ENCODE measurements around the gene DYNC2I2. TPM values are rescaled to one million over a fixed set of nuclear protein-coding genes. Genes with fewer than 3 reads are reported as not detected.
"Not testable (repeated sequence)": the region's sequence is repeated elsewhere in the genome, so short reads cannot be mapped to it uniquely, and the experiment has no call there.

Gene DYNC2I2
- 28.4 TPM for total RNA-seq

DNA sequence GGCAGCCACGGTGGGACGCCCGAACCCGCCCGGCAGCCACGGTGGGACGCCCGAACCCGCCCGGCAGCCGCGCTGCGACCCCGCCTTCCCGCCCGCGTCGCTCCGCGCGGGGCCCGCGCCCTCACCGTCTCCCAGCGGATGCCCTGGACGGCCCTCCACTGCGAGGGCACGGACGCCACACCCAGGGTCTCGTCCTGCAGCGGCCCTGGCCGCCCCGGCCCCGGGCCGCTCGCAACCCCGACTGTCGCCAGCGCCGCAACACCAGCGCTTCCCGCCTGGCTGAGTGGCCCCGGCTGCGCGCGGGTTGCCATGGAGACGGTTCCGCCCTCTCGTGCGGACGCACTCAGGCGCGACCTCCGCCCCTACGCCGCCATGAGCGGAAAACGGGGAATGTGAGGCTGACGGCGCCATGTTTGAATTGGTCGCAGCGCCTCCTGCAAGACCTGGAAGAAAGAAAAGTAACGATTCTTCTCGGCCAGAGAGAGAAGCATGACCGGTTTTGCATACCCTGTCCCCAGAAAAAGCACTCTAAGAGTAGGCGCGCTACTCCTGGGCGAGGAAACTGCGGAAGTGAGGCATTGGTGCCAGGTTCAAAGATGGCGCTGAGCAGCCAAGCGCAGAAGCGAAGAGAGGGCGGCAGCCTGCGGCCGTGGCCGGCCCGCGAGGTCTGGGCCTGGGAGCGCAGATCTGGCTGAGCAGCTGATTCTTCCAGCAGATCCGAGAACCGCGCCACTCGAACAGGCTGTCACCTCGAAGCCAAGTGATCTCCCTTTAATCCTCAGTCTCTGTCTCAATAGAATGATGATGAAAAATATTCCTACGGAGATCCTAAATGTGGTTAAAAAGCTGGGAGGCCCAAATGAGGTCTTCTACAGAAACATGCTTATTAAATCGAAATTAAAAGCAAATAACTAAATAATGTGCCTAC lies at the start of gene DYNC2I2:
TSS of gene DYNC2I2 (minus strand) at position 432 of the 928 bp plus-strand sequence. CDS start at position 311, 121 bp downstream.
- intact Hi-C loops (cut with DNase I): no loop called here
- DNase-seq (ENCODE audit: low spot score): peak; percentile 99
- ATAC-seq: peak; percentile 99

- DNase-seq (ENCODE audit: low spot score) (peak; percentile 18), ATAC-seq (no peak)
- intact Hi-C loops (cut with DNase I): no loop called here
These were observed 49.4 kb upstream of the DYNC2I2 start for GRCh38 chr9:128706045-128706444.

GRCh38 chr9:128705051-128705965 lies 48.7 kb upstream of the DYNC2I2 start:
- peak; percentile 47 for DNase-seq (ENCODE audit: low spot score)
- intact Hi-C loops (cut with DNase I): no loop called here

DNA sequence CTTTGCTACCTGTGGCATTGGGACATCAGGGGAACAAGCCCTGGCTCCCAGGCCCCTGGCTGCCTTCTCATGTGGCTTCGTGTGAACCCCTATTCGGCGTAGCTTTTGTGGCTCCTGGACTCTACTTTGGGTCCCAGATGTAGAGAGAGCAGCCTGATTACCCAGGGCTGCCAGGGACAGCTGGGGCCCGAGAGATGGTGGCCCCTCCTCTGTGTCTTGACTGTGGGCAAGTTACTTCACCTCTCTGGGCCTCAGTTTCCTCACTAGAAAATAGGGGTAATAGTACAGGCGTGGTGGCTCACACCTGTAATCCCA lies 47.7 kb upstream of the DYNC2I2 start:
- intact Hi-C loops (cut with DNase I): no loop called here

More at GRCh38 chr9:128705051-128705965, 48.7 kb upstream of the DYNC2I2 start:
- ATAC-seq: no peak

DNA sequence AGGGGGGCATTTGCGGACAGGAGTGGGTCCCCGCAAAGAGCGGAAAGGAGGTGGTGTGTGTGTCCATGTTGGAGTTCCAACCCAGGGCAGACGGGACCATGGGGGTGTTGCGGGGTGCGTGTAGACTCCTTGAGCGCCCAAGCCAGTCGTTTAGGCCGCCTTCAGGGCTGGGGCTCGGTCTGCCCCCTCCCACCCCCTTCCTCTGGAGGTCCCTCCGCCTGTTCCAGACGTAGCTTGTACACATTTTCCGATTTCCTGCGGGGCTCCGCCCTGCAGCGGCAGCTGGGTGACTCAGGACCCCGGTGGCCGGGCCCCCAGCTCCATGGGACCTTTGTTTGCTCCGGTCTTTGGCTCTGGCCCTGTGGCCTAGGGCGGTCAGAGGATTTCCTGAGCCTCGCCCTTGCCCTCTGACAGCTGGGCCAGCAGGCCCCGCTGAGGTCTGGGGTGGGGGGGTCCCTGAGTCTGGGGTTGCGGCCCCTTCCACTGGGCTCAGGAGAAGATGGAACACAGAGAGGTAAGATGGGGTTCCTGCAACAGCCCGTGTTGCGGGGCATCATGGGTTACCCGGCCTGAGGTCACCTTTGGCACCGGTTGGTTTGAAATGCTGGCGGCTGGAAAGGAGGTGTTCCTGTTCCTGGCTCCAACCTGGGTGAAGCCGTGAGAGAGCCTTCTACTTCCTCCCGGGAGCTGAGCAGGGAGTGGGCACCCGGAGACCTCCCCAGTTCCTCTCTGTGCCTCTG lies 47.1 kb upstream of the DYNC2I2 start:
- intact Hi-C loops (cut with DNase I): no loop called here
- DNase-seq (ENCODE audit: low spot score): no peak
- ATAC-seq: peak; percentile 9

More for the DNA sequence above, 47.7 kb upstream of the DYNC2I2 start:
- no peak for ATAC-seq
- DNase-seq (ENCODE audit: low spot score): no peak

GRCh38 chr9:128702949-128703615 lies 46.4 kb upstream of the DYNC2I2 start:
- intact Hi-C loops (cut with DNase I): no loop called here
- DNase-seq (ENCODE audit: low spot score) (no peak), ATAC-seq (peak; percentile 33)

DNA sequence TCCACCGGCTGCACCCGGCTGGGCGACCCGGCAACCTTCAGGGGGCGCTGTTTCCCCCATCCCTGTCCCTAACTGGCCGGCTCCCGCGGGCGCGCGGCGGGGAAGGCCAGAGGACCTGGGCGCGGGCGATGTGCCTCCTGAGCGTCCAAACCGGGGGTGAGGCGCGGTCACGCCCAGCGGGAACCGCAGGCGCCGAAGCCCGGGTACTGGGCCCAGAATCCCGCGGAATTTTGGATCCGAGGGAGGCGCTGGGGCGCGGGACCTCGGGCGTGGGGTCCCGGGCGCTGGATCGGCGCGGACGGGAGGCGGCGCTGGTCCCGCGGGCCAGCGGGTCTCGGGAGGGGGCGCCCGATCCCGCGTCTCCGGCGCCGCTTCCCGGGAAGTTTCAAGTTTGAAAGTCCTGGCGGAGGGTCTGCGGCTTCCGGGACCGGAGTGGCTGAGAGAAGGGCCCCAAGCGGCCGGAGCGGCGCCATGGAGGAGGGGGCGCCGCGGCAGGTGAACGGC lies 45.9 kb upstream of the DYNC2I2 start, which contains the start of gene PKN3:
TSS of gene PKN3 (plus strand) at position 59 of the 504 bp plus-strand sequence. CDS start at position 472, 413 bp downstream.
- ATAC-seq: peak; percentile 87
- DNase-seq (ENCODE audit: low spot score): peak; percentile 93
- intact Hi-C loops (cut with DNase I): no loop called here

GRCh38 chr9:128701227-128701854 lies 44.7 kb upstream of the DYNC2I2 start:
- intact Hi-C loops (cut with DNase I): no loop called here
- DNase-seq (ENCODE audit: low spot score) (no peak), ATAC-seq (no peak)

DNA sequence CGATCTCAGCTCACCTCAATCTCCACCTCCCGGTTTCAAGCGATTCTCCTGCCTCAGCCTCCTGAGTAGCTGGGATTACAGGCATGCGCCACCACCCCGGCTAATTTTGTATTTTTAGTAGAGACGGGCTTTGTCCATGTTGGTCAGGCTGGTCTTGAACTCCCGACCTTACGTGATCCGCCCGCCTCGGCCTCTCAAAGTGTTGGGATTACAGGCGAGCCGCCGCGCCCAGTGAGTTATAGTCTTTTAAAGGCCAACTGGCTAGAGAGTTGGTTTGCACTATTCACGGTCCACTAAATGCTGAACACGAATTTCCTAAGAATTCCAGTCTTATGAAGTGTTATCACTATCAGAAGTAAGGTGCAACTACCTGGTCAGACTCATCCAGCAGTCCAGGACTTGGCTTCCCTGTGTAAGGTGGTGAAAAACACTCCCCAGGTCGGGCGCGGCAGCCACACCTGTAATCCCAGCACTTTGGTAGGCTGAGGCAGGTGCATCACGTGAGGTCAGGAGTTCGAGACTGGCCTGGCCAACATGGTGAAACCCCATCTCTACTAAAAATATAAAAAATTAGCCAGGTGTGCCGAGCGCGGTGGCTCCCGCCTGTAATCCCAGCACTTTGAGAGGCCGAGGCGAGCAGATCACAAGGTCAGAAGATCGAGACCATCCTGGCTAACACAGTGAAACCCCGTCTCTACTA lies 42.6 kb upstream of the DYNC2I2 start:
- DNase-seq (ENCODE audit: low spot score); ATAC-seq; intact Hi-C loops (cut with DNase I): not testable (repeated sequence)

DNA sequence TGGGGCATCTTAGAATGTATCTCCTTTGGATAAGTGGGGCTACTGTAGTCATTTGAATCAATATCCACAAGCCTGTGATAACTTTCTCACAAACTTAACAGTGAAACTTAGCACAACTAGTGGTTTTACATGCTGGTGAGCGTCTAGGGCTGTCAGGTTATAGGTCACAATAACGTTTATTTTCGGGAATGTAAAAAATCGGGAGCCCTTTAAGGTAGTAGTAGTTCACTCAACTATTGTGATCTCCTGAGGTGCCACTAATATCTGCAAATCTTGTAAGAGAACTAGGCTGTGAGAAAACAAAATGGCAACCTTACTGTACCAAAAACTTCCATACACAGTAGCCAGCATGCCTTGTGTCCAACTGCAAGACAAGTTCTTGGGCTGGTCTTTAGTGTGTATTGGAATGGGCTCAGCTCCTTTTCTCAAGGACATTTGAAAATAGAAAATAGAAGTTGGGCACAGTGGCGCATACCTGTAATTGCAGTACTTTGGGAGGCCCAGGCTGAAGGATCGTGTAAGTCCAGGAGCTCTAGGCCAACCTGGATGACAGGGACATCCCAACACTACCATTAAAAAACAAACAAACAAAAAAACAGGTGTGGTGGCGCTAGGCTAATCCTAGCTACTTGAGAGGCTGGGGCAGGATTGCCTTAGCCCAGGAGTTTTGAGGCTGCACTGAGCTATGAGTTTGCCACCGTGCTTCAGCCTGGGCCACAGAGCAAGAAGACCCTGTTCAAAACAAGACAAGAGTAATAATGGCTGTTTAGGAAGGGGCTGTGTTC lies 40.5 kb upstream of the DYNC2I2 start:
- intact Hi-C loops (cut with DNase I): no loop called here
- ATAC-seq (no peak), DNase-seq (ENCODE audit: low spot score) (no peak)

GRCh38 chr9:128694344-128694743 lies 37.7 kb upstream of the DYNC2I2 start:
- intact Hi-C loops (cut with DNase I): no loop called here
- DNase-seq (ENCODE audit: low spot score): no peak
- no peak for ATAC-seq

DNA sequence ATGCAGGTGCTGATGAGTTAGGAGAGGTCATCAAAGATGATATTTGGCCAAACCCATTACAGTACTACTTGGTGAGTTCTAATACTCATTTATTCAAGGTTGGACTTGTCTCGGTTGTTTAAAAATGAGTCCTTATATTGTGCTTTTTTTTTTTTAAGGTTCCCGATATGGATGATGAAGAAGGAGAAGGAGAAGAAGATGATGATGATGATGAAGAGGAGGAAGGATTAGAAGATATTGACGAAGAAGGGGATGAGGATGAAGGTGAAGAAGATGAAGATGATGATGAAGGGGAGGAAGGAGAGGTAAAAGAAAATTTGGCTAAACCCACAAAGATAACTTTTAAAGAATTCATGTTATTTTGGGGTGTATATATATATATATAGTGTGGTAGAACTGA lies 37.1 kb upstream of the DYNC2I2 start:
- DNase-seq (ENCODE audit: low spot score); ATAC-seq; intact Hi-C loops (cut with DNase I): not testable (repeated sequence)

GRCh38 chr9:128690684-128691034 lies 34.0 kb upstream of the DYNC2I2 start:
- intact Hi-C loops (cut with DNase I): no loop called here
- DNase-seq (ENCODE audit: low spot score): no peak
- no peak for ATAC-seq

GRCh38 chr9:128689820-128690683 lies 33.4 kb upstream of the DYNC2I2 start:
- intact Hi-C loops (cut with DNase I): no loop called here
- no peak for ATAC-seq

DNA sequence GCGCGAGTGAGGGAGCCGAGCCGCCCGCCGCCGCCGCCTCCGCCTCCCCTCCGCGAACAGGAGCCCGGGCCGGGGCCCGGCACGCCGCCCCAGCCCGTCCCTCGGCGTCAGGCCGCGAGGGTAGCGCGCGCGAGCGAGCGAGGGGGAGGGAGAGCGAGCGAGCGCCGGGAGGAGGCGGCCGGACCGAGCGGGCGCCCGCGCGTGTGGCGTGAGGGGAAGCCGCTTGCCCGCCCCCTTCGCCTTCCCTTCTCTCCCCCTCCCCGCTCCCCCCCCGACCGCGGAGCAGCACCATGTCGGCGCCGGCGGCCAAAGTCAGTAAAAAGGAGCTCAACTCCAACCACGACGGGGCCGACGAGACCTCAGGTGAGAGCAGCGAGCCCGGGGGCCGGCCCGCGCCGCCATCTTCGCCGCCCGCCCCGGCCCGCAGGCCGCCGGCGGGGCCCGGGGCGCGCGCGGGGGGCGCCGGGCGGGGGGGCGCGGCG lies 32.7 kb upstream of the DYNC2I2 start:
- intact Hi-C loops (cut with DNase I): no loop called here
- no peak for ATAC-seq
- peak; percentile 79 for DNase-seq (ENCODE audit: low spot score)

More at GRCh38 chr9:128689820-128690683, 33.4 kb upstream of the DYNC2I2 start:
- no peak for DNase-seq (ENCODE audit: low spot score)
